Neural cell (in vitro differentiated cells): ENCODE results near the gene SCP2. TPM values are rescaled to one million over a fixed set of nuclear protein-coding genes. Genes with fewer than 3 reads are reported as not detected.

Experiments used
- H2AFZ ChIP-seq: fragments of 200-600, 300-800 bp; sonication (generic), shearing (Covaris generic); 2 replicates; pipeline ENCODE4 v1.6.0; 2014; ENCODE audit warnings: low read depth, mild to moderate bottlenecking, antibody characterized with exemption, low read length, moderate library complexity
- H3F3A ChIP-seq: fragments of 200-600 bp; shearing (Covaris generic); 2 replicates; pipeline ENCODE4 v1.6.1; 2016; ENCODE audit warnings: mild to moderate bottlenecking, moderate library complexity, mixed read lengths, antibody characterized with exemption, low read length; ENCODE audit not compliant: insufficient read depth, poor library complexity, severe bottlenecking
- H3K27ac ChIP-seq: fragments of 200-600, 300-800 bp; sonication (generic), shearing (Covaris generic); 2 replicates; pipeline ENCODE4 v1.5.1; 2014; ENCODE audit warnings: mild to moderate bottlenecking, low read length, moderate library complexity
- H3K27me3 ChIP-seq: fragments of 300-800, 200-600 bp; sonication (generic), shearing (Covaris generic); 2 replicates; pipeline ENCODE4 v1.6.0; 2014; ENCODE audit warnings: mild to moderate bottlenecking, low read depth, low read length, moderate library complexity; ENCODE audit not compliant: insufficient read depth
- H3K36me3 ChIP-seq: fragments of 300-800, 200-600 bp; sonication (generic), shearing (Covaris generic); 2 replicates; pipeline ENCODE4 v1.5.1; 2014; ENCODE audit warnings: mild to moderate bottlenecking, antibody characterized with exemption, low read length, moderate library complexity; ENCODE audit not compliant: insufficient read depth
- H3K4me2 ChIP-seq: fragments of 300-800, 200-600 bp; sonication (generic), shearing (Covaris generic); 2 replicates; pipeline ENCODE4 v1.6.0; 2014; ENCODE audit warnings: mild to moderate bottlenecking, low read length
- H3K4me3 ChIP-seq: fragments of 300-800, 200-600 bp; sonication (generic), shearing (Covaris generic); 2 replicates; pipeline ENCODE4 v1.5.1; 2014; ENCODE audit warnings: mild to moderate bottlenecking, low read length, moderate library complexity
- H3K79me2 ChIP-seq: fragments of 200-600 bp; shearing (Covaris generic); replicated peaks from 2 replicates; pipeline ENCODE4 v1.6.0; 2014; ENCODE audit warnings: mild to moderate bottlenecking, low read length, moderate library complexity; ENCODE audit not compliant: insufficient read depth
- H3K9ac ChIP-seq: fragments of 300-800, 200-600 bp; sonication (generic), shearing (Covaris generic); 2 replicates; pipeline ENCODE4 v1.6.1; 2016; ENCODE audit warnings: mild to moderate bottlenecking, low read length, mixed read lengths
- H3K9me2 ChIP-seq: fragments of 200-600 bp; shearing (Covaris generic); 2 replicates; pipeline ENCODE4 v1.6.1; 2016; ENCODE audit warnings: mild to moderate bottlenecking, low read length, mixed read lengths; ENCODE audit not compliant: insufficient read depth
- H3K9me3 ChIP-seq: fragments of 200-600, 300-800 bp; sonication (generic), shearing (Covaris generic); 2 replicates; pipeline ENCODE4 v1.6.1; 2016; ENCODE audit warnings: mild to moderate bottlenecking, mixed run types, low read length, moderate library complexity, mixed read lengths
- H4K20me1 ChIP-seq: fragments of 200-600 bp; shearing (Covaris generic); 2 replicates; pipeline ENCODE4 v1.6.1; 2016; ENCODE audit warnings: mild to moderate bottlenecking, mixed run types; ENCODE audit not compliant: insufficient read depth
- CTCF ChIP-seq: fragments of 450-650 bp; IDR thresholded peaks from 2 replicates; pipeline ENCODE4 v1.5.1; 2014; ENCODE audit warnings: antibody characterized with exemption, mild to moderate bottlenecking, moderate library complexity; ENCODE audit not compliant: poor library complexity, severe bottlenecking
- EP300 ChIP-seq: fragments of 450-650 bp; conservative IDR thresholded peaks from 2 replicates; pipeline ENCODE4 v1.6.1; 2014; ENCODE audit warnings: antibody characterized with exemption, mild to moderate bottlenecking, moderate library complexity; ENCODE audit not compliant: poor library complexity, severe bottlenecking
- EZH2 ChIP-seq: fragments of 200-600, 300-800 bp; shearing (Covaris generic), sonication (generic); IDR thresholded peaks from 2 replicates; pipeline ENCODE4 v1.6.1; 2014; ENCODE audit warnings: antibody characterized with exemption, low read length, borderline replicate concordance, mild to moderate bottlenecking; ENCODE audit not compliant: insufficient read depth, poor library complexity, severe bottlenecking
- MXI1 ChIP-seq: fragments of 450-650 bp; conservative IDR thresholded peaks from 2 replicates; pipeline ENCODE4 v1.6.1; 2014; ENCODE audit warnings: antibody characterized with exemption, mild to moderate bottlenecking; ENCODE audit not compliant: poor library complexity, severe bottlenecking
- POLR2AphosphoS5 ChIP-seq: IDR thresholded peaks from 2 replicates; pipeline ENCODE4 v1.6.1; 2012
- RAD21 ChIP-seq: fragments of 450-650 bp; conservative IDR thresholded peaks from 2 replicates; pipeline ENCODE4 v1.6.1; 2014; ENCODE audit warnings: antibody characterized with exemption, mild to moderate bottlenecking, moderate library complexity
- REST ChIP-seq: IDR thresholded peaks from 2 replicates; pipeline ENCODE4 v1.6.1; 2012; ENCODE audit warnings: borderline replicate concordance
- SMC3 ChIP-seq: fragments of 450-650 bp; conservative IDR thresholded peaks from 2 replicates; pipeline ENCODE4 v1.6.1; 2014; ENCODE audit warnings: antibody characterized with exemption, mild to moderate bottlenecking, moderate library complexity; ENCODE audit not compliant: poor library complexity
- TAF1 ChIP-seq: IDR thresholded peaks from 2 replicates; pipeline ENCODE4 v1.6.1; 2012; ENCODE audit warnings: low read depth
- polyA plus RNA-seq: library from polyadenylated mRNA; depleted of rRNA; stranded (reverse); fragments of >200 nt; gene quantifications from 2 replicates; pipeline ENCODE4 v1.2.3, GENCODE V29; 2014

The SCP2 gene
- polyA plus RNA-seq, 1 donor from 2014 or later: 182 TPM

GRCh38 chr1:53025034-53025768 is 98.1 kb downstream of the SCP2 start:
- Histone ChIP-seq H3K4me2 (no peak overlapping the region), H3K79me2 (no peaks in the 10 kb centered on the region), H3K36me3 (no peaks in the 10 kb centered on the region), H3K27ac (no peak overlapping the region), H3K9me2 (no peaks in the 10 kb centered on the region), H3K4me3 (no peak overlapping the region), H3K9ac (no peak overlapping the region), H2AFZ (no peak overlapping the region), H3K9me3 (no peaks in the 10 kb centered on the region), H4K20me1 (no peaks in the 10 kb centered on the region), H3F3A (no peaks in the 10 kb centered on the region), H3K27me3 (no peaks in the 10 kb centered on the region)
- no peak for TF ChIP-seq MXI1

GRCh38 chr1:53025769-53026112 is 98.7 kb downstream of the SCP2 start:
- Histone ChIP-seq H3K4me2 (no peak overlapping the region), H3K9ac (no peak overlapping the region), H3K79me2 (no peaks in the 10 kb centered on the region), H3K4me3 (no peak overlapping the region), H3K9me2 (no peaks in the 10 kb centered on the region), H3K27ac (no peak overlapping the region), H3F3A (no peaks in the 10 kb centered on the region), H3K9me3 (no peaks in the 10 kb centered on the region), H3K27me3 (no peaks in the 10 kb centered on the region), H4K20me1 (no peaks in the 10 kb centered on the region), H3K36me3 (no peaks in the 10 kb centered on the region), H2AFZ (no peak overlapping the region)
- TF ChIP-seq SMC3 (no peak), EP300 (no peak), RAD21 (no peak), POLR2AphosphoS5 (no peak), MXI1 (no peak), REST (no peak)

- no peak overlapping the region for H3K27ac ChIP-seq
- H3K9me2 ChIP-seq: no peaks in the 10 kb centered on the region
- TF ChIP-seq MXI1 (no peak), RAD21 (no peak), POLR2AphosphoS5 (no peak), EZH2 (no peak), CTCF (no peak), SMC3 (no peak), REST (no peak), TAF1 (no peak), EP300 (no peak)
- H3K9ac ChIP-seq: no peak overlapping the region
- no peaks in the 10 kb centered on the region for H3K36me3 ChIP-seq
- no peaks in the 10 kb centered on the region for H3K79me2 ChIP-seq
- H4K20me1 ChIP-seq: no peaks in the 10 kb centered on the region
- H3K4me2 ChIP-seq: no peak overlapping the region
- no peaks in the 10 kb centered on the region for H3K27me3 ChIP-seq
- H3F3A ChIP-seq: no peaks in the 10 kb centered on the region
- no peak overlapping the region for H2AFZ ChIP-seq
- no peak overlapping the region for H3K4me3 ChIP-seq
- no peaks in the 10 kb centered on the region for H3K9me3 ChIP-seq
These were observed 99.2 kb downstream of the SCP2 start for GRCh38 chr1:53026254-53026653.
